PFSK-1 (cell line): Measurements from ENCODE around the gene YY2.

ENCODE experiments used
- FOXP2 ChIP-seq: optimal IDR thresholded peaks from 2 replicates; pipeline ENCODE3; 2011; ENCODE audit warnings: borderline replicate concordance, control low read depth, inconsistent platforms; ENCODE audit not compliant: insufficient read depth; ENCODE audit errors: extremely low read length, extremely low read depth
- POLR2AphosphoS5 ChIP-seq: IDR thresholded peaks from 2 replicates; pipeline ENCODE4 v1.6.1; 2012; ENCODE audit warnings: low read depth, mild to moderate bottlenecking, control low read depth, low read length, moderate library complexity
- SIN3A ChIP-seq: IDR thresholded peaks from 2 replicates; pipeline ENCODE4 v1.6.1; 2012; ENCODE audit warnings: mild to moderate bottlenecking, low read length, moderate library complexity, borderline replicate concordance; ENCODE audit not compliant: insufficient read depth
- TAF1 ChIP-seq: IDR thresholded peaks from 2 replicates; pipeline ENCODE4 v1.6.1; 2012; ENCODE audit warnings: low read length, control low read depth, borderline replicate concordance; ENCODE audit not compliant: insufficient read depth
- TF ChIP-seq, protein P1 (sequence below), 2 experiments: IDR thresholded peaks; 2 replicates each; pipeline versions ENCODE4 v1.6.1 to v1.8.0; 2011 to 2012; ENCODE audit warnings: low read depth in 2 of 2, low read length in 2 of 2, control low read depth in 1 of 2, inconsistent platforms in 1 of 2, mild to moderate bottlenecking in 1 of 2, moderate library complexity in 1 of 2; ENCODE audit not compliant: insufficient read depth in 1 of 2

The YY2 gene

DNA sequence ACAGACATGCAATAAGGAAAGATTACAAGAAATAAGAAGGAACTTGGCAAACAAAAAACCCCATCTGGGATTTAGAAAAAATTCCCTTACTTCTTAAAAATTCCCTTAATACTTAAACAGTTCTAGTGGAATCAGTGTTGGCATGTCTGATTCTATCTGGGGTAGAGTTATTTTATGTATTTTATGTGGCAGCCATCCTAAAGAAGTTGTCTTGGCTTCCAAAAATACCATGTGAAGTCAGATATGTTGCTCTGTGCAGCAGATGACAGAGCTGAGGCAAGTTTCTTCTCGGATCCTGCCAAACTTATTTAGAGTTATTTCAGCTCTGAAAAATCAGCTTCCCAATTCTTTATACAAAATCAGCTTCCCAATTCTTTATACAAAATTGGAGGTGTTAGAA is 14.7 kb downstream of the YY2 start:
- no peak for TF ChIP-seq SIN3A
- TF ChIP-seq POLR2AphosphoS5 = no peak
- TF ChIP-seq TAF1 = no peak

DNA sequence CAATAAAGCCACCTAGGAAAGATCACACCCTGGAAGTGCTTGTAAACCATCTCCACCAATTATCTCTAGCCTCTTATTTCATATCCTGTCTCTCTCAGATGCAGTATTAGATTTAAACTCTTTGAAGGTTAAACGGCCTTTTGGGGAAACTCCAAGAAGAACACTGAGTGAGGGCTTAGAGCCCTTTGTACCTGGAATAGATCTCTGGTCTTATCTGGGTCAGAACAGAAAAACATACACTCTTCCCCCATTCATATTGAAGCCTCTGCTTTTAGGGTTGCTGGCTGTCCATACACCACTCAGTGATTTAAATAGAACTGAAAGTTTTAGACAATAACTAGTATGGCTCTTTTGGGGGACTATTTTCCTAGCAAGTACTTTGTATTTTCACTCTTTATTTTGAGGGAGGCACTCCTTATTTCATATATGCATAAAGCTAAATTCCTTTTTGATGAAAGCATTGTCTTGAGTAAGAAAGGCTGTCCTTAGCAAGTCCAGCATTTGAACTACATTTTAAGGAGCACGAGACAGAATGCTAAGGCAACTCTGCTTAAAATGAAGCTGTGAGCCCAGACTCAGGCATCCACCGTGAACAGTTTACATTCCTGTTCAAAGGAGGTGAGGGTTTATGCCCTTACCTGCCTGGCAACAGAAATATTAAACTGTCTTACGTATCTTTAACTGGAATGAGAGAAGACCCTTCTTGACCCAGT is 17.4 kb downstream of the YY2 start:
- TF ChIP-seq POLR2AphosphoS5 = no peak
- no peak for TF ChIP-seq FOXP2
- no peak for TF ChIP-seq TAF1
- TF ChIP-seq SIN3A = no peak
- TF ChIP-seq, protein P1, sequence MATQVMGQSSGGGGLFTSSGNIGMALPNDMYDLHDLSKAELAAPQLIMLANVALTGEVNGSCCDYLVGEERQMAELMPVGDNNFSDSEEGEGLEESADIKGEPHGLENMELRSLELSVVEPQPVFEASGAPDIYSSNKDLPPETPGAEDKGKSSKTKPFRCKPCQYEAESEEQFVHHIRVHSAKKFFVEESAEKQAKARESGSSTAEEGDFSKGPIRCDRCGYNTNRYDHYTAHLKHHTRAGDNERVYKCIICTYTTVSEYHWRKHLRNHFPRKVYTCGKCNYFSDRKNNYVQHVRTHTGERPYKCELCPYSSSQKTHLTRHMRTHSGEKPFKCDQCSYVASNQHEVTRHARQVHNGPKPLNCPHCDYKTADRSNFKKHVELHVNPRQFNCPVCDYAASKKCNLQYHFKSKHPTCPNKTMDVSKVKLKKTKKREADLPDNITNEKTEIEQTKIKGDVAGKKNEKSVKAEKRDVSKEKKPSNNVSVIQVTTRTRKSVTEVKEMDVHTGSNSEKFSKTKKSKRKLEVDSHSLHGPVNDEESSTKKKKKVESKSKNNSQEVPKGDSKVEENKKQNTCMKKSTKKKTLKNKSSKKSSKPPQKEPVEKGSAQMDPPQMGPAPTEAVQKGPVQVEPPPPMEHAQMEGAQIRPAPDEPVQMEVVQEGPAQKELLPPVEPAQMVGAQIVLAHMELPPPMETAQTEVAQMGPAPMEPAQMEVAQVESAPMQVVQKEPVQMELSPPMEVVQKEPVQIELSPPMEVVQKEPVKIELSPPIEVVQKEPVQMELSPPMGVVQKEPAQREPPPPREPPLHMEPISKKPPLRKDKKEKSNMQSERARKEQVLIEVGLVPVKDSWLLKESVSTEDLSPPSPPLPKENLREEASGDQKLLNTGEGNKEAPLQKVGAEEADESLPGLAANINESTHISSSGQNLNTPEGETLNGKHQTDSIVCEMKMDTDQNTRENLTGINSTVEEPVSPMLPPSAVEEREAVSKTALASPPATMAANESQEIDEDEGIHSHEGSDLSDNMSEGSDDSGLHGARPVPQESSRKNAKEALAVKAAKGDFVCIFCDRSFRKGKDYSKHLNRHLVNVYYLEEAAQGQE (IDR thresholded peaks at IDR 0.05; ENCODE audit: insufficient read depth in 1 of 2, low read depth in 2 of 2, low read length in 2 of 2) = no peak

DNA sequence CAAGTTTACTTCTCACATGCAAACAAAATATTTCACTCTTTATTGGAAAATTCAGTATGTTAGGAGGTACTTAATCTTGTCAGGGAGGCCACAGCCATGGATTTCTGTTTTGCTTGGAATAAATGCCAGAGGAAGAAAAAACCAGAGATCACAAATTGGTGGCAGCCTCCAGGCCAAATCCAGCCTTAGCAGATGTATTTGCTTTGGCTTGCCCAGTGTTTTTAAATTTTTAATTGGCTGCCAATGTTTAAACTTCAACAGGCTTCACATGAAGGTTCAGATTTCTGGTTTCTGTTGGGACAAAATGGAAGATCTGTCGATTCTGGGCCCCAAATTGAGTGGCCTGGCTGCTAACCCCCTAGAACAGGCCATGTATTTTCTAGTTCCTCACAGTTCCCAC is 19.2 kb downstream of the YY2 start:
- TF ChIP-seq POLR2AphosphoS5 = no peak
- TF ChIP-seq TAF1 = no peak
- TF ChIP-seq SIN3A = no peak
- TF ChIP-seq, protein P1 (IDR thresholded peaks at IDR 0.05; ENCODE audit: insufficient read depth in 1 of 2, low read depth in 2 of 2, low read length in 2 of 2) = no peak
- no peak for TF ChIP-seq FOXP2

DNA sequence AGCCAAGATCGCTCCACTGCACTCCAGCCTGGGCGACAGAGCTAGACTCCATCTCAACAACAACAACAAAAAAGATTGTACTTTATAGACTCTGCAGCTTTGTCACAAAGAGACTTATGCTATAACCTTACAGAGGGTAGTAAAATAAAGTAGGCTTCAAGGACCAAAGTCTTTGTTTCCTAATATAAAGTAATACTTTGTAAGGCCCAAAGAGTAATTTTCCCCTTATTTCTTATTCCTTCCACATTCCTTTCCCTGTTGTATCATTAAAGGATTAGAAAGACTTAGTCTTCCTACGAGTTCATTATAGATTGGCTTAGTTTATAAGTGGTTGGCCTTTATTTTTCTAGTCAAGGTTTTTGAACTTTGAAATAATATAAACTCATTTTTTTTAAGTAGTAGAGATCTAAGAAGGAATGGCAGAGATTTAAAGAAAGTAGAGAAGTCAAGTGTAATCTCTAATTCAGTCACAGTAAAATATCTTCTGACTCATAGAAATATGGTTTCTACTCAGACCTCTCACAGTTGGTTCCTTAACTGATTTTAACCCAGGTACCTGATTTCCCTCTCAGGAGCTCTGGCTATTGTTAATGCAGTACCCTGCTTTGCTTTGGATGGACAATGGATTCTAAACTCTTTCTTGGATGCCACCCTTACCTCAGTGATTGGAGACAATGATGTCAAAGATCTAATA is 26.2 kb downstream of the YY2 start:
- TF ChIP-seq, protein P1 (IDR thresholded peaks at IDR 0.05; ENCODE audit: insufficient read depth in 1 of 2, low read depth in 2 of 2, low read length in 2 of 2) = no peak
- no peak for TF ChIP-seq TAF1
- TF ChIP-seq FOXP2 = no peak
- TF ChIP-seq SIN3A = no peak

DNA sequence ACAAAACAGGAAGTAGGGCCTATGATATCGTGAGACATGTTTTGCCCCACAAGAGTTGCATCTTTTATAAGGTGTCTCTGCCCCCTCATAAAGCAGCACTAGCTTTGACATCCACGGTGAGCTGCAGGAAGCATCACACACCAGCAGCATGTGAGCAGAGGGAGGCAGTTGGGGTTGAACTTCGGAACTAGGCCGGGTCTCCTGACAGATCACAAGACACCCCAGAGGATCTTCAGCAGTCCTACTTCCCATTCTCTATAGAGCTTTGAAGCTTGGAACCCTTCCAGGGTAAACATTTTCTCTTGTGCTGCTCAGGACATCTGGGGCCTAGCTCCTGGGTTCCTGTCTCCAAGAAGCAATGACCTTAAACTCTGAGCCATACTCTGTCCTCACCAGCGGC is 27.5 kb downstream of the YY2 start:
- no peak for TF ChIP-seq TAF1
- TF ChIP-seq SIN3A = no peak
- TF ChIP-seq, protein P1 (IDR thresholded peaks at IDR 0.05; ENCODE audit: insufficient read depth in 1 of 2, low read depth in 2 of 2, low read length in 2 of 2) = no peak
- TF ChIP-seq FOXP2 = no peak
- TF ChIP-seq POLR2AphosphoS5 = no peak
